Chondrocyte (in vitro differentiated cells): ENCODE results near the gene SLC38A4. TPM values are rescaled to one million over a fixed set of nuclear protein-coding genes. Genes with fewer than 3 reads are reported as not detected.
A peak's percentile ranks its signal among the peaks of the same experiment; 100 is the strongest.

Experiments
- DNase-seq: peaks from one replicate; pipeline ENCODE4 v3.0.0; 2021; ENCODE audit warnings: mixed read lengths, low spot score
- H3K27ac Mint-ChIP-seq: one replicate; pipeline ENCODE4 v1.8.0; 2021; ENCODE audit warnings: mild to moderate bottlenecking, moderate library complexity, mixed read lengths; ENCODE audit not compliant: unreplicated experiment
- H3K27me3 Mint-ChIP-seq: 2 replicates; pipeline ENCODE4 v1.8.0; 2021; ENCODE audit warnings: low read depth, mixed read lengths
- H3K36me3 Mint-ChIP-seq: 2 replicates; pipeline ENCODE4 v1.8.0; 2021; ENCODE audit warnings: low read depth, mixed read lengths
- H3K4me1 Mint-ChIP-seq: 2 replicates; pipeline ENCODE4 v1.8.0; 2021; ENCODE audit warnings: low read depth, mild to moderate bottlenecking, mixed read lengths
- H3K4me3 Mint-ChIP-seq: one replicate; pipeline ENCODE4 v1.8.0; 2021; ENCODE audit warnings: mild to moderate bottlenecking, moderate library complexity, mixed read lengths; ENCODE audit not compliant: unreplicated experiment
- H3K9me3 Mint-ChIP-seq: 2 replicates; pipeline ENCODE4 v1.8.0; 2021; ENCODE audit warnings: low read depth, mixed read lengths
- total RNA-seq: library from RNA; stranded (reverse); gene quantifications from 3 replicates; pipeline ENCODE4 v1.2.1, GENCODE V29; 2021
- TF ChIP-seq, protein P1 (sequence below): fragments of 200-600 bp; sonication (generic); IDR thresholded peaks from 2 replicates; pipeline ENCODE4 v1.5.0; 2021; ENCODE audit warnings: antibody characterized with exemption, mild to moderate bottlenecking, moderate library complexity

SLC38A4 gene
- total RNA-seq, 1 donor from 2014 or later: 10.0 TPM

DNA sequence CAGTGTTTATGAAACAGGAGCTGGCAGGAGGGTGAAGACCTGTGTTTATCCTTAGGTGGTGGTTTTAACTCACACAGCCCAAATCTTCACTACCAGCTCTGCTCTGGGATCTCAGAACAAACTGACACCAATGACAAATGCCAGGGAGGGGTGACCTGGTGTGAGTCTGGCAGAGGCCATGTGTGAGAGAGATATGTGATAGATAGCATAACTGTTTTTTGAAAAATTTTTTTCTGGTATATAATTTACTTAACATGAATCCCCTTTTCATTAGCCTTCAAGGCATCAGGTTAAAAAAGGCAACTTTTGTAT, 51.5 kb downstream of the SLC38A4 start:
- H3K4me1 Mint-ChIP-seq: peaks cover 63% of the 10 kb centered on the region
- no peak for DNase-seq
- peak overlapping the region; percentile 37 for H3K4me3 Mint-ChIP-seq
- TF ChIP-seq, protein P1, sequence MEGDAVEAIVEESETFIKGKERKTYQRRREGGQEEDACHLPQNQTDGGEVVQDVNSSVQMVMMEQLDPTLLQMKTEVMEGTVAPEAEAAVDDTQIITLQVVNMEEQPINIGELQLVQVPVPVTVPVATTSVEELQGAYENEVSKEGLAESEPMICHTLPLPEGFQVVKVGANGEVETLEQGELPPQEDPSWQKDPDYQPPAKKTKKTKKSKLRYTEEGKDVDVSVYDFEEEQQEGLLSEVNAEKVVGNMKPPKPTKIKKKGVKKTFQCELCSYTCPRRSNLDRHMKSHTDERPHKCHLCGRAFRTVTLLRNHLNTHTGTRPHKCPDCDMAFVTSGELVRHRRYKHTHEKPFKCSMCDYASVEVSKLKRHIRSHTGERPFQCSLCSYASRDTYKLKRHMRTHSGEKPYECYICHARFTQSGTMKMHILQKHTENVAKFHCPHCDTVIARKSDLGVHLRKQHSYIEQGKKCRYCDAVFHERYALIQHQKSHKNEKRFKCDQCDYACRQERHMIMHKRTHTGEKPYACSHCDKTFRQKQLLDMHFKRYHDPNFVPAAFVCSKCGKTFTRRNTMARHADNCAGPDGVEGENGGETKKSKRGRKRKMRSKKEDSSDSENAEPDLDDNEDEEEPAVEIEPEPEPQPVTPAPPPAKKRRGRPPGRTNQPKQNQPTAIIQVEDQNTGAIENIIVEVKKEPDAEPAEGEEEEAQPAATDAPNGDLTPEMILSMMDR: no peak
- H3K27ac Mint-ChIP-seq: peak overlapping the region; percentile 98
- H3K9me3 Mint-ChIP-seq: no peaks in the 10 kb centered on the region
- no peaks in the 10 kb centered on the region for H3K36me3 Mint-ChIP-seq
- H3K27me3 Mint-ChIP-seq: no peaks in the 10 kb centered on the region

DNA sequence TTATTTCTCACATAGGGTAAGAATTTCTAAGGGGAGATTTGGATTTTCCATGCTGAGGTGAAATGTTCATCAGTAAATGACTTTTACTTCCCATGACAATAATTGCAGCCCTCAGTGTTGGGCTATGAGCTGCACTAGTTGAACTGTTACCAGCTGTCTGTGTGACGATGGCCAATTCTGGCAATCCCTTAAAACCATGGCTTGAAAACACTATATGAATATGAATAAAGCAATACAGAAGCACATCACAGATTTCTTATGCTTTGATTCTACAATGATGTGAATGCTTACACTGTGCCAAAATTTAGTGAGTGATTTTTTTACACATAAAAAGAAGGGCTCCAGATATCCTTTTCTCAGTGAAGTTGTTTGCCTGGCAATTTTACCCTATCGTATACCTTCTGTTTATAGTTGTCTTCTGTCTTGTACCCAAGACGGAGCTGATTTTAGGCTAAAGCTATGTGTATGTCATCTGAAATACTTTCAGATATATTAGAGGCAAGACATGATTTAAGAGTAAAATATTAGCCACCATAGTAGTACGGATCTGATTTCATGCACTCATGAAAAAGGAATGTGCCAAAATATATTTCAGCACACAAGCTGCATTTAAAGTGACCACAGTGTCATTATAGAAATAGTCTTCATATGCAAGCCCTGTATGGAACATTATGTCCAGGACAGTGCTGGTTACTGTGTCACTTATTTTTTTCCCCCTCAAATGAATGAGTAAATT, 52.0 kb downstream of the SLC38A4 start:
- Mint-ChIP-seq H3K9me3 (no peaks in the 10 kb centered on the region), H3K36me3 (no peaks in the 10 kb centered on the region), H3K4me3 (peak overlapping the region; percentile 37), H3K27ac (peak overlapping the region; percentile 98), H3K27me3 (no peaks in the 10 kb centered on the region), H3K4me1 (peaks cover 67% of the 10 kb centered on the region)
- no peak for DNase-seq
- TF ChIP-seq, protein P1: no peak

DNA sequence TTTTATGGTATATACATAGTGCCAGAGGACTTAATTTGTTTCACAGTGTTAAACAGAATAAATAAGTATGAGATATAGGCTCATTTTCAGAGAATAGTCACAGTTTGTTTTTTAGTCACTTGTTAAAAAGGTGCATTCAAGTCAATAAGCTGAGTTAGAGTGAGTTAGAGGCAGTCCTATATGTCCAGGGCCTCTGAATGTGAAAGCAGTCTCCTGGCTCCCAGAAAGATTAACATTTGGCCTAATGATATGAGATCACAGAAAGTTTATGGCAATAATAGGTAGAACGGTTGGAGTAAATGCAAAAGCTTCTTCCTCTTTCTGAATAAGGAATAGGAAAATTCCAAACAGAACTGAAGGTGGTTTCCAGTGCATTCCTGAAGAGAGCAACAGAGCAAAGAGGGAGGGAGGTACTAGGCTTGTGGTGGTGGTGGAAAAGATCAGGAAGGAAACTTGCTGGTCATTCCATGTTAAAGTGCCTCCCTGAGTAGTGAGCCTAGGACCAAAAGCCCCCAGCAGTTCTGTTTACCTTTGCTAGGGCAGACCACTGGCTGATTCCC, 54.4 kb downstream of the SLC38A4 start:
- Mint-ChIP-seq H3K27me3 (no peaks in the 10 kb centered on the region), H3K4me1 (peaks cover 84% of the 10 kb centered on the region), H3K27ac (peak overlapping the region; percentile 96), H3K4me3 (no peak overlapping the region), H3K36me3 (no peaks in the 10 kb centered on the region), H3K9me3 (no peaks in the 10 kb centered on the region)
- no peak for DNase-seq
- TF ChIP-seq, protein P1: no peak

DNA sequence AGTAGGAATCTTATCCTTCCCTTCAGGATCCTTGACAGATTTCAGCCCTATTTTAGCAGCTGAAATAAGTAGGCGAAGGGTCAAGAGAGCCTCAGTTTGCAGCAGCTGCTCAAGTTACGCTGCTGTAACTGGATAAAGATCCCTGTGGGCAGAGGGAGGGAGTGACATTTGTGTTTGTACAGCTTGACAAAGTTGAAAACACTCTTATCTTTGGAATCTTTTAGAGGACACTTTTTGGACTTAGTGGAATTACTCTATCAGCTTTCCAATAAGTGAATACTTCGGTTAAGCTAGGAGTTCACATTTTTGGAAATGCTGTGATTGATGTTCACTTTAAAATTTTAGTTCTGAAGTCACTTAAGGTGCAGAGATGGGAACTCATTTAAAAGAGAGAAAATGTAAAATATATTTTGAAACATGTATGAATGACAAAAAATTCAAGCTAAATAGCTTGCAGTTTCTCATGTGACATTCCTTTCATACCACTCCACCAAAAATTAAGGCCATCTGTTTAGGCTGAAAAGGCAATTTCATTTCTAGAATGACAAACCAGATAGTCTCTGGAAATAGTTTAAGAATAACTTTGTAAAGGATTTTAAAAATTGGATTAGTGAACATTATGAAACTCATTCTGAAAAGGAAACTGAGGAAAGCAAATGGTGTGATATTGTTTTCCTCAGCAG, 55.2 kb downstream of the SLC38A4 start:
- Mint-ChIP-seq H3K4me3 (peak overlapping the region; percentile 55), H3K36me3 (no peaks in the 10 kb centered on the region), H3K9me3 (no peaks in the 10 kb centered on the region), H3K27ac (peak overlapping the region; percentile 96), H3K4me1 (peaks cover 86% of the 10 kb centered on the region), H3K27me3 (no peaks in the 10 kb centered on the region)
- TF ChIP-seq, protein P1: no peak
- DNase-seq: no peak

DNA sequence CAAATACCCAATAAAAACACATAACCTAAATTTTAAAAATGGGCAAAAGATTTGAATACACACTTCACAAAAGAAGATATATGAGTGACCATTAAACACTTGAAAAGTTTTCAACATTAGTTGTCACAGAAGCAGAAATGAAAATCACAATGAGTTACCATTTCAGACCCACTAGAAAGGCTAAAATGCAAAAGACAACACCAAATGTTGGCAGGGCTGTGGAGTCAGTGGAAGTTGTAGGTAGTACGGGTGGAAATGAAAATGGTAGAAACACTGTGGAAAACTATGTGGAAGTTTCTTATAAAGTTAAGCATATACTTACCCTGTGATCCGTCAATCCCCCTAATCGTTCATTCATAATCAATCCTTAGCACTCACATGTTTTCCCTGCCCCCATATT, 61.8 kb downstream of the SLC38A4 start:
- no peak overlapping the region for H3K4me3 Mint-ChIP-seq
- DNase-seq: no peak
- peaks cover 3% of the 10 kb centered on the region for H3K36me3 Mint-ChIP-seq
- H3K9me3 Mint-ChIP-seq: peaks cover 12% of the 10 kb centered on the region
- H3K27me3 Mint-ChIP-seq: no peaks in the 10 kb centered on the region
- peaks cover 22% of the 10 kb centered on the region for H3K4me1 Mint-ChIP-seq
- H3K27ac Mint-ChIP-seq: no peak overlapping the region
- TF ChIP-seq, protein P1: no peak
